NB4 (cell line): Measurements from ENCODE around the gene IL17REL.

Source experiments
- CTCF ChIP-seq: IDR thresholded peaks from one replicate; pipeline ENCODE4 v1.5.1; 2012; ENCODE audit warnings: low read depth, low read length
- MAX ChIP-seq: IDR thresholded peaks from 2 replicates; pipeline ENCODE4 v1.6.1; 2011; ENCODE audit warnings: low read depth, low read length
- MYC ChIP-seq: IDR thresholded peaks from 2 replicates; pipeline ENCODE4 v1.6.1; 2011; ENCODE audit warnings: low read depth, low read length
- POLR2A ChIP-seq: IDR thresholded peaks from 2 replicates; pipeline ENCODE4 v1.6.1; 2011; ENCODE audit warnings: mild to moderate bottlenecking; ENCODE audit not compliant: insufficient read length; ENCODE audit errors: extremely low read depth

- TF ChIP-seq CTCF (no peak), POLR2A (no peak), MAX (no peak), MYC (no peak)
These were observed 22.7 kb upstream of the IL17REL start for GRCh38 chr22:50035131-50035881.
